HepG2 (cell line): ENCODE data around the gene PRSS21.

ENCODE experiments used
- ATF2 ChIP-seq: sonication (generic); formaldehyde crosslinking; IDR thresholded peaks from 2 replicates; pipeline ENCODE4 v1.4.0; 2020; ENCODE audit warnings: missing genetic modification reagents
- GTF2F1 ChIP-seq: fragments of 150-350 bp; IDR thresholded peaks from 2 replicates; pipeline ENCODE4 v1.6.1; 2014; ENCODE audit warnings: low read length
- TAF1 ChIP-seq: sonication (generic); formaldehyde crosslinking; IDR thresholded peaks from 2 replicates; pipeline ENCODE4 v1.4.0; 2020; ENCODE audit warnings: missing genetic modification reagents

GRCh38 chr16:2828876-2829430 lies 11.9 kb downstream of the PRSS21 start:
- TF ChIP-seq TAF1 (CRISPR knock-in tag) (no peak), GTF2F1 (no peak), ATF2 (CRISPR knock-in tag) (no peak)
